ENCODE data around the gene ATP13A3. TPM values are rescaled to one million over a fixed set of nuclear protein-coding genes. Genes with fewer than 3 reads are reported as not detected.
A peak's percentile ranks its signal among the peaks of the same experiment; 100 is the strongest.

ATP13A3 gene
- total and polyA plus RNA-seq, 4 donors, result 33.6 to 257 (median 56.4) TPM

- no peaks in the 10 kb centered on the region for H3K36me3 ChIP-seq (ENCODE audit: control insufficient read depth in 4 of 4, insufficient read depth in 3 of 4, low read depth in 1 of 4, low read length in 3 of 4)
- TF ChIP-seq CTCF (IDR thresholded peaks at IDR 0.05; ENCODE audit: low read depth, low read length, missing input control) (no peak), GABPA (IDR thresholded peaks at IDR 0.05 in 1 of 2, conservative IDR thresholded peaks at IDR 0.05 in 1 of 2) (peak in 1 of 2 donors; percentile 34), FOXA2 (IDR thresholded peaks at IDR 0.05) (peak; percentile 80), RAD21 (IDR thresholded peaks at IDR 0.05) (peak; percentile 34 to 64), HNF4G (IDR thresholded peaks at IDR 0.05) (peak; percentile 51), JUND (IDR thresholded peaks at IDR 0.05) (peak; percentile 73 to 82), TAF1 (conservative IDR thresholded peaks at IDR 0.05) (peak; percentile 83), YY1 (IDR thresholded peaks at IDR 0.05) (peak; percentile 76), FOXA1 (IDR thresholded peaks at IDR 0.05) (peak; percentile 44), MAX (IDR thresholded peaks at IDR 0.05) (peak; percentile 93), SP1 (IDR thresholded peaks at IDR 0.05) (peak; percentile 94), HNF4A (conservative IDR thresholded peaks at IDR 0.05) (peak; percentile 91 to 92), RXRA (IDR thresholded peaks at IDR 0.05) (peak; percentile 93 to 94), EGR1 (IDR thresholded peaks at IDR 0.05; ENCODE audit: low read depth in 2 of 2) (peak; percentile 35 to 68), NR2F2 (IDR thresholded peaks at IDR 0.05) (peak; percentile 67), ZBTB33 (IDR thresholded peaks at IDR 0.05) (peak; percentile 81), REST (IDR thresholded peaks at IDR 0.05) (peak; percentile 58), ATF3 (IDR thresholded peaks at IDR 0.05) (peak; percentile 67)
- H3K4me3 ChIP-seq (ENCODE audit: low read depth in 1 of 3, low read length in 3 of 3), result no peak overlapping the region
- WGBS, result 38% methylated on average over 5 of the region's 5 CpGs
- H3K27ac ChIP-seq (ENCODE audit: low read depth in 1 of 2, low read length in 2 of 2), result peak overlapping the region; percentile 81 to 88
- no peaks in the 10 kb centered on the region for H3K27me3 ChIP-seq (ENCODE audit: control insufficient read depth in 4 of 4, insufficient read depth in 4 of 4, low read length in 3 of 4)
- no peak for DNase-seq (ENCODE audit: low spot score)
- H3K4me1 ChIP-seq (ENCODE audit: control insufficient read depth in 4 of 4, insufficient read depth in 4 of 4, low read length in 3 of 4), result peaks cover 14 to 31% (median 20%) of the 10 kb centered on the region in 4 donors
- no peaks in the 10 kb centered on the region for H3K9me3 ChIP-seq (ENCODE audit: control insufficient read depth in 4 of 4, low read length in 3 of 4)
- no peak overlapping the region for H3K9ac ChIP-seq (ENCODE audit: low read depth in 1 of 2, low read length in 2 of 2)
These were observed 8.2 kb upstream of the ATP13A3 start for GRCh38 chr3:194494951-194495374.
